DOHH2 (cell line): ENCODE data around the gene GABRB2.

Source experiments
- CTCF ChIP-seq: fragments of 200-600 bp; sonication (generic); IDR thresholded peaks from one replicate; pipeline ENCODE4 v1.5.1; 2014; ENCODE audit warnings: antibody characterized with exemption, mild to moderate bottlenecking, low read depth, low read length; ENCODE audit not compliant: poor library complexity, severe bottlenecking
- EZH2phosphoT487 ChIP-seq: fragments of 200-600 bp; sonication (generic); IDR thresholded peaks from 2 replicates; pipeline ENCODE4 v1.6.1; 2017; ENCODE audit warnings: borderline replicate concordance, mild to moderate bottlenecking, antibody characterized with exemption, low read length, moderate library complexity, mixed read lengths

DNA sequence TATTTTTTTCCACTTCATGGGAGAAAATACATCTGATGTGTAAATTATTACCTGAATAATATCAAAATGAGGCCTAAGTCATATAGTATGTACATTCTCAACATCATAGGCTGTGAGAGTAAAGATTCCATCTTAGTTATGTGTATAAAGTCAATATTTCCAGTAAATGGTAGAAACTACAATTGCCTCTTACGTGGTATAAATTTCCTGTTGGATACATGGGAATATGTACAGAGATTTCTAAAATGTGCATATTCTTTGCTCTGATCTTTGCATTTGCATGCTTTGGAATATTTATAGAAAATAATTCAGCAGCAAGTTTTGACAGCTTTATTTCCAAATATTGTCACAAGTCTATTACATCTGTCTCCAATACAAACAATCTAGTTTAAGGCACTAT is 78.8 kb downstream of the GABRB2 start:
- TF ChIP-seq CTCF, result no peak
- no peak for TF ChIP-seq EZH2phosphoT487
